HG03342 (cell line): Measurements from ENCODE around the gene FAT1.

Experiments used
- ATAC-seq: cut with Tn5 transposase; IDR thresholded peaks from one replicate; pipeline ENCODE4 v1.9.1; 2021; ENCODE audit warnings: mild to moderate bottlenecking, moderate library complexity; ENCODE audit not compliant: unreplicated experiment

Gene FAT1

GRCh38 chr4:186658657-186659056, 65.0 kb downstream of the FAT1 start:
- ATAC-seq = no peak

- no peak for ATAC-seq
These were observed 65.9 kb downstream of the FAT1 start for GRCh38 chr4:186657764-186658163.

- ATAC-seq = no peak
These were observed 69.7 kb downstream of the FAT1 start for GRCh38 chr4:186653969-186654368.

- no peak for ATAC-seq
These were observed 72.0 kb downstream of the FAT1 start for GRCh38 chr4:186651624-186652023.

GRCh38 chr4:186651181-186651603, 72.5 kb downstream of the FAT1 start:
- ATAC-seq = no peak

GRCh38 chr4:186650401-186651180, 73.1 kb downstream of the FAT1 start:
- ATAC-seq = no peak

- no peak for ATAC-seq
These were observed 75.8 kb downstream of the FAT1 start for GRCh38 chr4:186647821-186648220.

- no peak for ATAC-seq
These were observed 78.9 kb downstream of the FAT1 start for GRCh38 chr4:186644737-186645261.

GRCh38 chr4:186644311-186644638, 79.4 kb downstream of the FAT1 start:
- ATAC-seq = no peak

GRCh38 chr4:186643501-186644310, 80.0 kb downstream of the FAT1 start:
- ATAC-seq = no peak

GRCh38 chr4:186642998-186643397, 80.7 kb downstream of the FAT1 start:
- ATAC-seq = no peak

- ATAC-seq = no peak
These were observed 81.1 kb downstream of the FAT1 start for GRCh38 chr4:186642530-186642929.

- ATAC-seq = no peak
These were observed 89.0 kb downstream of the FAT1 start for GRCh38 chr4:186634591-186635128.

- no peak for ATAC-seq
These were observed 89.8 kb downstream of the FAT1 start for GRCh38 chr4:186633844-186634243.

GRCh38 chr4:186630128-186630527, 93.5 kb downstream of the FAT1 start:
- no peak for ATAC-seq

- no peak for ATAC-seq
These were observed 95.5 kb downstream of the FAT1 start for GRCh38 chr4:186628058-186628711.

- ATAC-seq = no peak
These were observed 96.3 kb downstream of the FAT1 start for GRCh38 chr4:186627226-186627865.

GRCh38 chr4:186624951-186625350, 98.7 kb downstream of the FAT1 start:
- no peak for ATAC-seq

GRCh38 chr4:186623546-186623945, 100.1 kb downstream of the FAT1 start:
- ATAC-seq = no peak

GRCh38 chr4:186622788-186623464, 100.7 kb downstream of the FAT1 start:
- ATAC-seq = no peak
